EH (cell line): ENCODE data around the gene PLIN5.
"Not testable (repeated sequence)": the region's sequence is repeated elsewhere in the genome, so short reads cannot be mapped to it uniquely, and the experiment has no call there.

ENCODE experiments used
- DNase-seq: peaks from one replicate; pipeline ENCODE4 v3.0.0-alpha.2; 2015; ENCODE audit warnings: low read depth

Gene PLIN5

DNA sequence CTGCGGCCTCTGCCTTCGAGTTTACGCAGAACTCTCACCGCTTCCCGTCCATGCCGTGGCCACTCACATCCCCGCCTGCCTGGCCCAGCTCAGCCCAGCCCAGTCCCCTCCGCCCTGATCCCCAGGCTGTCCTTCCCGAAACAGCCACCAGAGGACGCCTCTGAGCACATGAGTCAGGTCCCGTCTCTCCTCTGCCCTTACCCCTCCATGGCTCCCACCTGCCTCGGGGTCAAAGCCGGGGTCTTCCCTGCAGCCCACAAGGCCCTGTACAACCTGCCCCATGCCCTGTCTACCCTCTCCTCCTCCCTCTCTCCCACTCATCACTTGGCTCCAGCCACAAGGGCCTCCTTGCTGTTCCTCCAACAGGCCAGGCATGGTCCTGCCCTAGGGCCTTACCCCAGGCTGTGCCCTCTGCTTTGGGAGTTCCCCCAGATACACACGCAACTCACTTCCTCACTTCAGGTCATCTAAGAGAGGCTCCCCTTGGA, 32.6 kb upstream of the PLIN5 start:
- DNase-seq: peak; percentile 50

DNA sequence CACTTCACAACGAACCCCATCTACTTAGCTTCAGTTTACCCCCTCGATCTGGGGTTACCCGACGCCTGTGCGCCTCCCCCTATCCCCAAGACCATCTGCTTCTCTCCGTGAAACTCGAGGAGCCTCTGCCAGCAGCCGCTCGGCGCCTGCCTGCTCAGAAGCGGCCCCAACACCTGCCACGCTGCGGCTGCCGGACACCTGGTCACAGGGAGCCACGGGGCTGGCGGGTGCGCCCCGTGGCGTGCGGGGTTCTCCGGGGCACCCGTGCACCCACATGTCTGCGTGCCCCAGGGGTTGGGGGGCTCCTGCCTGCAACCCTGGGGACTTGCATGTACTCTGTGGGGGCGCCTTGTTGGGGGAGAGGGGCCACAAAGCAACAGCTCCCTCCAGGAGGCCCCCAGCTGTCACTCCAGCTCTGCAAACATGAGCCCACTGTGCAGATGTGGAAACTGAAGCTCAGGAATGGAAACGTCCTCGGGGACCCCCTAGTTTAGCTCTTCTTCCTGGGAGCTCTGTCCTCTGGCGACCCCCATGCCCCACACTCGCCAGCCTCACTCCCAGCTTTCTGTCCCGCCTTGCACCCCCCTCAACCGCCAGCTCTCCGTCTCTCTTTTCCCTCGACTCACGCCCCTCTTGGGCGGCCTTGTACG, 31.5 kb upstream of the PLIN5 start:
- DNase-seq: no peak

DNA sequence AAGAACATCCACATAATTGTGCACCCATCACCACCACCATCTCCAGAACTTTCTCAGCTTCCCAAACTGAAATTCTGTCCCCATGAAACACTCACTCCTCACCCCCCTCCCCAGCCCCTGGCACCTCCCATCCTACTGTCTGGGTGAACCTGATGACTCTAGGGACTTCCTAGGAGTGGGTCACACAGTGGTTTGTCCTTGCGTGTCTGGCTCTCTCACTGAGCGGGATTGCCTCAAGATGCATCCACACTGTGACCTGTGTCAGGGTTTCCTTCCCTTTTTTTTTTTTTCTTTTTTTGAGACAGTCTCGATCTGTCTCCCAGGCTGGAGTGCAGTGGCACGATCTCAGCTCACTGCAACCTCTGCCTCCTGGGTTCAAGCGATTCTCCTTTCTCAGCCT, 28.5 kb upstream of the PLIN5 start:
- DNase-seq: not testable (repeated sequence)

DNA sequence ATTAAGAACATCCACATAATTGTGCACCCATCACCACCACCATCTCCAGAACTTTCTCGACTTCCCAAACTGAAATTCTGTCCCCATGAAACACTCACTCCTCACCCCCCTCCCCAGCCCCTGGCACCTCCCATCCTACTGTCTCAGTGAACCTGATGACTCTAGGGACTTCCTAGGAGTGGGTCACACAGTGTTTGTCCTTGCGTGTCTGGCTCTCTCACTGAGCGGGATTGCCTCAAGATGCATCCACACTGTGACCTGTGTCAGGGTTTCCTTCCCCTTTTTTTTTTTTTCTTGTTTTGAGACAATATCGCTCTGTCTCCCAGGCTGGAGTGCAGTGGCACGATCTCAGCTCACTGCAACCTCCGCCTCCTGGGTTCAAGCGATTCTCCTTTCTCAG, 27.1 kb upstream of the PLIN5 start:
- DNase-seq: not testable (repeated sequence)

DNA sequence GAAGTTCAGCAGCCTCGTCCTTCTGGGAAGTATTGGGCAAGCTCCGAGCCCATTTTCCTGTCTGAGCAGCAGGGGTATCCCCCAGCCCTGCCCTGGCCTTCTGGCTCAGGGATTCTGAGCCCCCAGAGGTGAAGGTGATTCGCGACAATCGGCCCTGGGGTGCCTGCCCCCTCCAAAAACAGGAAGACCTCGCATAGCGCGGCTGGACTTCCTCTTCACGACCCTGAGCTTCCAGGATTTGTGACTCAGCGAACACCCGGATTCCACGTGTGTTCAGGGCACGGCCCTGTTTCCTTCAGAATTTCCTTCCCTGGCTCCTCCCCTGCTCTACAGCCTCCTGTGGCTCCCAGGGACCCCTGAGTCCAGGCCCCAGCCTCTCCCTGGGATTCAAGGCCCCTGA, 24.5 kb upstream of the PLIN5 start, which contains the start of gene SEMA6B:
TSS of gene SEMA6B (minus strand) at position 116 of the 400 bp plus-strand sequence. CDS start 1,227 bp downstream, outside the sequence.
- no peak for DNase-seq

DNA sequence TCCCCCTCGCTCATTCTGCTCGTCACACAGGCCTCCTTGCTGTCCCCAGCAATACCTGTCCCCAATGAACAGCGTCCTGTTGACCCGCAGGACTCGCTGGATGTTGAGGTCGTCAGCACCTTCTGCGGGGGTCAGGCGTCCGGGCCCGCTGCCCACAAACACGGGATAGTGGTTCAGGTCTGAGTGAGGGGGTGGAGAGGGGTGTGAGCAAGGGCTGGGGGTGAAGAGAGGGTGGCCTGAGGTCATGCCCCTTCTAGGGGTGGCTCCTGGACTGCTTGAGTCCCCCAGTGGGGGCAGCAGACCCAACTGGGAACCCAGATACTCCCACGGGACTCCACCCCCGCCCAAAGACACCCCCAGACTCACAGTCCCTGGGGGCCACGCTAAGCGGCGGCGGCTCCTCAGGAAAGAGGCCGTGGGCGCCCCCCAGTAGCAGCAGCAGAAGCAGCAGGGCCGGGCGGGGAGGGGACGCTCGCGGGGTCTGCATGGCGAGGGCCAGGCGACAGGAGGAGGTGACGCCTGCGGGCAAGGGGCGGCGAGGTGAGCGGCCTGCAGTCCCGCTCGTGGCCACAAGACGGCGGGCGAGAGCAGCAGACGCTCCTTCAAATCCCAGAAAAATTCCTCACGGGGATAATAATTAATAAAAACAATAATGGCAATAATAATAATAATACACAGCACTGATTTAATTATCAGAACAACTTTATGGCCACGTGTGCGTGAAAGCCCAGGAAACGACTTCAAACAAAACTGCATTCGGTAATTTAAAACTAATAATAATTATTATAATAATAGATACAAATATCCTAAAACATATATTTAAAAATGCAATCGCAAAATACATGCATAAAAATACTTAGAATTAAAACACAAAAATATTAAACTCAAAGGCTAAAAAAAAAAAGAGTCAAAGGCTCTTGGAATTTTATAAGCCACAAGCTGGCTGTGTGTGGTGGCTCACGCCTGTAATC, 23.2 kb upstream of the PLIN5 start:
- DNase-seq: peak; percentile 18

DNA sequence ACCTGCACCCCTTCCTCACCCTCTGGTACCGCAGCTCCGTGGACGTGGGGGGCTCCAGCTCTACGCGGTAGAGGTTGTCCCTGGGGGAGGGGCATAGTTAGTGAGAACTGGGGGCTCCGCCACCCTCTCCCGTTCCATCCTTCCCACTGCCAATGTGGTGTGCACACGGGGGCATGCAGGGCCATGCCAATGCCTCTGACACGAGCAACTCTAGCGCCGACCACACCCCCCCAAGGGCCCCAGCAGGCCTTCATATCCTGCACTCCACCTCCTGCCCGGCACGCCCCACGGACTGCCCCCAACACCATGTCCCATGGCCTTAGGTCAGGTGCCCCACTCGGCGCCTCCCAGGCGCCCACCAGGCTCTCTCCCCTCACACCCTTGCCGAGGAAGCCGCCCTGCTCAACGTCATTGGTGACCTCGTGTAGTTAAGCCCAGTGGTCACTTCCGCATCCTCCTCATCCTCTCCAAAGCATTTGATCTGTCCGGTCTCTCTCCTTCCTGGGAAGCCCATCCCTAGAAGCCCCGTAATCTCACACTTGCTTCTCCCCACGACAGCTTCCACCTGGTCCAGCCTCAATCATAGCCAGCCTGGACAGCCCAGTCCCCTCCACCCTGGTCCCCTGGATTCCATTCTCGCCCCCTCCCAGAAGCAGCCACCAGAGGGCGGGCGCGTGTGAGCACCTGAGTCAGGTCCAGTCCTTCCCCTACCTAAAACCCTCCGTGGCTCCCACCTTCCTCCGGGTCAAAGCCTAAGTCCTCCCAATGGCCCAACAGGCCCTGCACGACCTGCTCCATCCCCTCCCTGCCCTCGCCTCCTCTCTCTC, 22.3 kb upstream of the PLIN5 start:
- no peak for DNase-seq

DNA sequence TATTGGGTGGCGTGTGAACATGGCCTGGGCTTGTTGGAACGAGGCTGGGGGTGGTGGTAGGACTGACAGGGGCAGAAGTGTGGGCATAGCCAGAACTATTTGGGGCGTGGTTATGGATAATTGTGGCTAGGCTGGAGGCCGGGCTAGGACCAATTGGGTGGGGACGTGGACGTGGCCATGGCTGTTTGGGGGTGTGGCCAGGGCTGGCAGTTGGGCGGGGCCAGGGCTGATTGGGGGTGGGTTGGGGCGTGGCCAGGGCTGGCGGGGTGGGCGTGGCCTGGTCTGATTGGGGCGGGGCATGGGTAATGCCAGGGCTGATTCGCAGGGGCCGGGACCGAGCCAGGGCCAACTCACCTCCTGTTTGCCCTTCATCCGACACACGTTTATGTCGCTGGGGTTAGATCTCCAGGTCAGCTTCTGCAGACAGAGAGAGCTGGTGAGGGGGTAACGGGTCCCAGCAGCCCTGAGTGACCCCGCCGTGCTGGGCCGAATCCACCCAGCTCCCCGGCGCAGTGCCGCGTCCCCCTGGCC, 21.6 kb upstream of the PLIN5 start:
- DNase-seq: peak; percentile 33

DNA sequence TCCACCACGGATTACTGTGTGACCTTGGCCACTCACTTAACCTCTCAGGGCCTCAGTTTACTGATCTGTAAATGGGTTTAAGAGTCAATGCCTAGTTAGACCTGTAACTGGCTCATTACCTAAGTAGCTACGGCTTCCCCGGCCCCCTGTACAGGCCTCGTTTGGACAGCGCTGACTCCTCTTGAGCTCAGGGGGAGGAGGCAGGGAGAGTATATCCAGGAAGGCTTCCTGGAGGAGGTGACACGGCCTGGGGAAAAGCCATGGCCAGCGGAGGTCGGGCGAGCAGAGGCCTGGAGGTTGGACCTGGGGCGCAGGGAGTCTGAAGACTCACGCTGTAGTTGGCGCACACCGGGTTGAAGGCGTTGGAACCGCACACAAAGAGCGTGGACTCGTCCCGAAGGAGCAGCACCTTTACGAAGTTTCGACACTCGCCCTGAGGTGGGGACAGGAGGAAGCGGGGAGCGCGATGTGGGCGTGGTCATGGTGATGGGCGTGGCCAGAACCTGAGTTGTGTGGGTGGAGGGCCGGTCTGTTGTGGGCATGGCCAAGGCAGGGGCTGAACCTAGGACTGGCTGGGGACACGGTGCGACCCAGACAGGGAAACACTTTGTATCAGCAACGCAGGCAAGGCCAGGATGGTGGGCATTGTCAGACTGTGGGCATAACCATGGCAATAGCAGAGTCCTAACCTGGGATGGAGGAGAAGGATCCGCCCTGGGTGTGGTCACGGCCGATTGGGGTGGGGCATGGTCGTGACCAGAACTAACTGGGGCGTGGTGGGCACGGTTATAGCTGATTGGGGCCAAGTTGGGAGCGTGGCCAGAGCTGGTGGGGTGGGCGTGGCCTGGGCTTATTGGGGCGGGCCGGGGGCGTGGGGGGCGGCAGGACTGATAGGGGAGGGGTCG, 20.9 kb upstream of the PLIN5 start:
- no peak for DNase-seq

DNA sequence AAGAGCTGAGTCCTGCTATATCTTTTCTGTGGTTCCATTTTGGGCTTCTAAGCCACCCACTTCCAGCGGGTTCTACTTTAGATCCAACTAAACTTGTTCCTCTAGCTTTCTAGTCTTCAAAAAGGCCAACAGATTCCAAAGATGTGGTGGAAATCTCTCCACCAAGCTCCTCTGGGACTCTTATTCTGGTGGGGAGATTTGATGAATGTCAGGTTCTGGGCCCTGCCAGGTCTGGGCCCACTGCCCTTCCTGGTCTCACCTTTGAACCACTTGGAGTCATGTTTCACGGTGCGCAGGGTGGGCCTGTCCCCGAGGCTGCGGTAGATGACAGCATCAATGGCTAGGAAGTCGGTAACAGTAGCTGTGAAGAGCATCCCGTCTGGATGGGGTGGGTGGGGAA, 19.7 kb upstream of the PLIN5 start:
- no peak for DNase-seq

DNA sequence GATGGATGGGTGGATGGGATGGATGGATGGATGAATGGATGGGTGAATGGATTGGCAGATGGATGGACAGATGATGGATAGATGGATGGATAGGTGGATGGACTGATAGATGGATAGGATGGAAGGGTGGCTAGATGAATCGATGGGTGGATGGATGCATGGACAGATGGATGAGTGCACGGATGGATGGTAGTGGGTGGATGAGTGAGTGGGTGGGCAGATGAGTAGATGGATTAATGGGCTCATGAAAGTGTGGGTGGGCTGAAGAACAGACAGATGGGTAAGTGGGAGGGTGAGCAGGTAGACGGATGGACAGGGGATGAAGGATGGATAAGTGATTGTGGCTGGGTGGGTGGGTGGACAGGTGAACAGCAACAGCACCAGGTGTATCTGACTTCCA, 18.8 kb upstream of the PLIN5 start:
- no peak for DNase-seq

DNA sequence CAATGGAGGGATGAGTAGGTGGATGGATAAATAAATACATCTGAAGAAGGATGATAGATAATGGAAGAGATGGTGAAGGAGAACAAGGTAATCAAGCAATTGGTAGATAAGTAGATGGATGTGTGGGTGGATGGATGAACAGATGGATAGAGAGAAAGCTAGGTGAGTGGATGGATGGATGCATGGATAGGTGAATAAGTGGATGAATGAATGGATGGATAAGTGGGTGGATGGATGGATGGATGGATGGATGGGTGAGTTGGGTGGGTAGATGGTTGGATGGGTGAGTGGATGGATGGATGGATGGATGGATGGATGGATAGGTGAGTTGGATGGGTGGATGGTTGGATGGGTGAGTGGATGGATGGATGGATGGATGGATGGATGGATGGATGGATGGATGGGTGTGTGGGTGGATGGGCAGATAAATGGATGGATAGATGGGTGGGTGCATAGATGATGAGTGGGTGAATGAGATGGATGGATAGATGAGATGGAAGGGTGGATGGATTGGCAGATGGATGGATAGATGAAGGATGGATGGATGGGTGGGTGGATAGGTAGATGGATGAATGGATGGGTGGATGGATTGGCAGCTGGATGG, 18.2 kb upstream of the PLIN5 start:
- no peak for DNase-seq

DNA sequence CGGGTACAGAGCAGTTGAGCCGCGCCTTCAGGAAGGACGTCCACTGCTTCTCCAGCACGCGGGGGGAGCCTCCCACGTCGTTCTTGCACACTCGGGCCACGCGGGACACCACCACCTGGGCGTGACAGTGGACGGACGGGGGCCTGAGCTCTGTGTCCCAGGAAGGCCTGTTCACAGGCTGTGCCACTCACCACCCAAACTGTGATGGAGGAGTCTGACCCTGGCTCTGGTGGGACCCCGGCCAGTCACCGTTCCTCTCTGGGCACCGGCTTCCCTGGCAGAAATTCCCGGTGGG, 17.4 kb upstream of the PLIN5 start:
- no peak for DNase-seq

DNA sequence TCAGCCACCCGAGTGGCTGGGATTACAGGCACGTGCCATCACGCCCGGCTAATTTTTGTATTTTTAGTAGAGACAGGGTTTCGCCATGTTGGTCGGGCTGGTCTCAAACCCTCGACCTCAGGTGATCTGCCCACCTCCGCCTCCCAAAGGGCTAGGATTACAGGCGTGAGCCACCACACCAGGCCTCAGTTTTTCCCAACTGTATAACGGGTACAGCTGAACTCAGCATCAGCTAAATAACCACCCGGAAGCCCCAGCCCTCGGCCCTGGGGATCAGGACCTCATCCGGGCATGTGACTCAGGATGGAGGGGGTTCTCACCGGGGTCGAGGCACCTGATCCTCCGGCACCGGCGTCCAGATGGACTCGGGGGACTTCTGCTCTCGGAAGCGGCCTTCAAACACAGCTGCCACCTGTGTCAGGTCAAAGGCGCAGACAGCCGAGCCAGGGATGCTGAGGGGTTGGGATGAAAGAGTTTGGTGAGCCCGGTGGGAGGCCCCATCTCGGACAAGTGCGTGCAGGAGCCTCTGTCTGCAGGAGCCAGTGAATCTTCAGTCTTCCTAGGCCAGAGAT, 15.5 kb upstream of the PLIN5 start:
- DNase-seq: no peak

DNA sequence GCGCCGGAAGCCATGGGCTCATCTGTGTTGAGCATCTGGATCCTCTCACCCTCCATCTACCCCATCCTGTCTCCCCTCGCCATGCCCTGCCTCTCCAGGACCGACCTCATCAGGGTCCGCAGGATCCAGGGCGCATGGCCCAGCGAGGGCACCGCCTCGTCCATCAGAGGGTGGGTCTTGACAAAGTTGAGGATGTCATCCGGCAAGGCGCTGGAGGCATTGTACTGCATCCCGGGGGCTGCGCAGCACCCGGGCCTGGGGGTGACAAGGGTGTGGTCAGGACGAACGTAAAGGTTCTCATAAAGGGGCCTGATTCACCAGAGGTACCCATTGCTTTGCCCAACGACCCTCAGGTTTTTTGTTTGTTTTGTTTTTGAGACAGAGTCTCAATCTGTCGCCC, 15.0 kb upstream of the PLIN5 start:
- DNase-seq: no peak

DNA sequence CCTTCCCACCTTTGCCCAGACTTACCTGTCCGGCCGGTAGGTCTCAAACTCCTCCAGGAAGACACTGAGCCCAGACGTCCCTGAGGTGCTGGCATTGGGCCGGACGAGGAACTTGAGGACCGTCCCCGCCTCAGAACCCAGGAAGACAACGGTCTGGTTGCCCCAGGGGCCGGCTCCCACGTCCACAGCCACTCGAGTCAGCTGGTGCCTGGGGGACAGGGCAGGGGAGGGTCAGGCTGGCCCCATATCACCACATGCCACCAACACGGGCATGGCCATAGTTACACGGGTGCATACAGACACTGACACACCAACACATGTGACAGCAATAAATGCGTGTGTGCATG, 13.2 kb upstream of the PLIN5 start:
- no peak for DNase-seq

DNA sequence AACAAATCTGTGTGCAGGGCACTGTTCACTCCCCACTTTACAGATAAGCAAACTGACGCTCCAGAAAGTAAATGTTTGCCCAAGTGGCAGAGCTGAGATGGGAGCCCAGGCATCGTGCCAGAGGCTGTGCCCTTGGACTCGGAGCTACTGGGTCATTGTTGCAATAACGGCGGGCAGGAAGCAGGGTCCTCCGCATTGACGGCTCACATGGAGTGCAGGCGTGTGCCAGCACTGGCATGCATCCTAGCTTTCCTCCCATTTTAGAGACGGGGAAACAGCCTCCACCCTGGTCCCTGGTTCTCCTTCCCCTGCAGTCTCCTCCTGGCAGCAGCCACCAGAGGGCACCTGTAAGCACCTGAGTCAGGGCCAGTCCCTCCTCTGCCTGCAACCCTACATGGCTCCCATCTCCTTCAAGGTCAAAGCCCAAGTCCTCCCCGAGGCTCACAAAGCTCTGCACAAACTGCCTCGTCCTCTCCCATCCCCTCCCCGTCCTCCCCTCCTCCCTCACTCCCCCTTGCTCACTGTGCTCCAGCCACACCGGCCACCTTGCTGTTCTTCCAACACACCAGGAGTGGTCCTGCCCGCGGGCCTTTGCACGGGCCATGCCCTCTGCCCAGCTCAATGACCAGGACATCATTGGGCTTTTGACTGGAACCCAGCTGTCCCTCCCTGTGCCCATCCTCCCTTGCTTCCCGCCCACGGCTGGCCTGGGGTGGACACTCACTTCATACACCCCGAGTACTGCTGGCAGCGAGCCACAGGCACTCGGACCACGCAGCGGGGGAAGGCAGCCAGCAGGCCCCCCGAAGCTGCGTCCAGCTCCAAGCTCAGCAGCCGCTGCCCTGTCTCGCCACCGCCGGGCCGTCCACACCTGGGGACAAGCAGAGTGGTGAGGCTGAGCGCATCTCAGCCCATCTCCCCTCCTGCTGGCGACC, 12.5 kb upstream of the PLIN5 start:
- DNase-seq: no peak

DNA sequence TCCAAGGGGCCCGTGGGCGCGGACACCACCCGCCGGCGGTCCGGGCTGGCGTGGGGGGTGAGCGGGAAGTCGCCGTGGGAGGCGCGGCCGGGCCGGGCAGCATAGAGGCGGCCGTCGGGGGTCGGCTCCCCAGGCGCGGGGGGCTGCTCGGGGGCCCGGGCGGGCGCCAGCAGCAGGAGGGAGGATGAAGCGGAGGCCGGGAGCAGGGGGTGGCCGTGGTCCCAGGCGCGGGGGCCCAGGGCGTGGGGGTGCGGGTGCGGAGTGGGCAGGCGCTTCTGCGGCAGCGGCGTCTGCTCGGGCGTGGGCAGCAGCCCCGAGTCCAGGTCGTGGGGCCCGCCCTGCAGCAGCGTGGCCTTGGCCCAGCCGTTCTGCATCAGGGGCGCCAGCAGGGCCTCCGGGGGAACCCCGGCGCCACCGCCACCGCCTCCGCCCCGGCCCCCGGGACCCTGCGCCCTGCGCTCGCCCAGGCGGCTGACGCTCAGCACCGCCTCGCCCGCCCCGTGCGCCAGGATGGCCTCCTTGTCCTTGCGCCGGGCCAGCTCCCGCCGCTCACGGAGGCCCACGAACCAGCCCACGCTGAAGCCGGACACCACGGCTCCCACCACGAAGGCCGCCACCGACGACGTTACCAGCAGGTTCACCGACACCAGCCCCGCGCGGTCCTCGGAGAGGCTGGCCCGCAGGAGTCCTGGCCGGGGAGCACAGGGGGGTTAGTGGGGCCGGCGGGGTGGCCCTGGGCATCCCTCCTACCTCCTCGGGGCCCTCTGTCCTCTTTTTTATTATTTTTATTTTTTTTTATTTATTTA, 9.0 kb upstream of the PLIN5 start:
- no peak for DNase-seq
